ENCODE measurements around the gene USP25. TPM values are rescaled to one million over a fixed set of nuclear protein-coding genes. Genes with fewer than 3 reads are reported as not detected.

USP25 gene
- polyA plus RNA-seq, 1 experiment: 35.3 TPM

GRCh38 chr21:15768045-15768601, 38.3 kb downstream of the USP25 start:
- no peaks in the 10 kb centered on the region for H3K27me3 ChIP-seq (ENCODE audit: control insufficient read depth, insufficient read depth, low read length)
- no peak for TF ChIP-seq CTCF (IDR thresholded peaks at IDR 0.05; ENCODE audit: low read depth, low read length)
- H3K9me3 ChIP-seq (ENCODE audit: control insufficient read depth, insufficient read depth, low read length): no peaks in the 10 kb centered on the region
- no peak overlapping the region for H3K4me3 ChIP-seq (ENCODE audit: low read depth, low read length)
- ChIA-PET CTCF (no interaction called here), POLR2A (no interaction called here)
- DNase-seq (ENCODE audit: low read depth, low spot score): no peak
- H3K27ac ChIP-seq (ENCODE audit: low read depth, low read length): no peak overlapping the region

GRCh38 chr21:15768853-15769252, 39.1 kb downstream of the USP25 start:
- no peak overlapping the region for H3K4me3 ChIP-seq (ENCODE audit: low read depth, low read length)
- no peaks in the 10 kb centered on the region for H3K27me3 ChIP-seq (ENCODE audit: control insufficient read depth, insufficient read depth, low read length)
- no peak overlapping the region for H3K27ac ChIP-seq (ENCODE audit: low read depth, low read length)
- no peak for DNase-seq (ENCODE audit: low read depth, low spot score)
- H3K9me3 ChIP-seq (ENCODE audit: control insufficient read depth, insufficient read depth, low read length): no peaks in the 10 kb centered on the region
- ChIA-PET CTCF (no interaction called here), POLR2A (no interaction called here)
- no peak for TF ChIP-seq CTCF (IDR thresholded peaks at IDR 0.05; ENCODE audit: low read depth, low read length)

- no peak for DNase-seq (ENCODE audit: low read depth, low spot score)
- Histone ChIP-seq H3K4me3 (ENCODE audit: low read depth, low read length) (no peak overlapping the region), H3K27me3 (ENCODE audit: control insufficient read depth, insufficient read depth, low read length) (no peaks in the 10 kb centered on the region), H3K9me3 (ENCODE audit: control insufficient read depth, insufficient read depth, low read length) (no peaks in the 10 kb centered on the region), H3K27ac (ENCODE audit: low read depth, low read length) (no peak overlapping the region)
- no peak for TF ChIP-seq CTCF (IDR thresholded peaks at IDR 0.05; ENCODE audit: low read depth, low read length)
- ChIA-PET CTCF (interaction anchor here (0.7 kb wide), 1 partner anchor 8 kb away, joined by 3 read pairs; no protein-coding TSS in a partner anchor), POLR2A (no interaction called here)
Measured at GRCh38 chr21:15771311-15771710, 41.5 kb downstream of the USP25 start.

- CTCF ChIA-PET: no interaction called here
- no peaks in the 10 kb centered on the region for H3K9me3 ChIP-seq (ENCODE audit: control insufficient read depth, insufficient read depth, low read length)
- H3K27me3 ChIP-seq (ENCODE audit: control insufficient read depth, insufficient read depth, low read length): no peaks in the 10 kb centered on the region
- POLR2A ChIA-PET: no interaction called here
- no peak overlapping the region for H3K4me3 ChIP-seq (ENCODE audit: low read depth, low read length)
- H3K27ac ChIP-seq (ENCODE audit: low read depth, low read length): no peak overlapping the region
- TF ChIP-seq CTCF (IDR thresholded peaks at IDR 0.05; ENCODE audit: low read depth, low read length): no peak
- DNase-seq (ENCODE audit: low read depth, low spot score): no peak
Measured at GRCh38 chr21:15772654-15773053, 42.9 kb downstream of the USP25 start.

GRCh38 chr21:15774590-15774989, 44.8 kb downstream of the USP25 start:
- no peak for TF ChIP-seq CTCF (IDR thresholded peaks at IDR 0.05; ENCODE audit: low read depth, low read length)
- Histone ChIP-seq H3K4me3 (ENCODE audit: low read depth, low read length) (no peak overlapping the region), H3K9me3 (ENCODE audit: control insufficient read depth, insufficient read depth, low read length) (no peaks in the 10 kb centered on the region), H3K27ac (ENCODE audit: low read depth, low read length) (no peak overlapping the region), H3K27me3 (ENCODE audit: control insufficient read depth, insufficient read depth, low read length) (no peaks in the 10 kb centered on the region)
- ChIA-PET CTCF (no interaction called here), POLR2A (no interaction called here)
- no peak for DNase-seq (ENCODE audit: low read depth, low spot score)

Measured in AG04450 (cell line).